Esophagus (tissue), 2 donors: ENCODE data around the gene ROBO3. TPM values are rescaled to one million over a fixed set of nuclear protein-coding genes. Genes with fewer than 3 reads are reported as not detected.

Experiments used
- H3K27ac ChIP-seq, 2 donors: one replicate each; pipeline ENCODE4 v1.5.1; 2013; ENCODE audit warnings: low read depth in 2 of 2, mild to moderate bottlenecking in 2 of 2, inconsistent platforms in 1 of 2, low read length in 1 of 2, moderate library complexity in 1 of 2
- H3K27me3 ChIP-seq, 2 donors: one replicate each; pipeline ENCODE4 v1.6.1; 2013; ENCODE audit warnings: low read length in 2 of 2, control low read depth in 1 of 2, mild to moderate bottlenecking in 1 of 2; ENCODE audit not compliant: insufficient read depth in 2 of 2, control insufficient read depth in 1 of 2
- H3K36me3 ChIP-seq, 2 donors: one replicate each; pipeline ENCODE4 v1.6.1; 2013; ENCODE audit warnings: low read length in 1 of 2; ENCODE audit not compliant: control insufficient read depth in 2 of 2, insufficient read depth in 2 of 2
- H3K4me1 ChIP-seq, 2 donors: one replicate each; pipeline ENCODE4 v1.6.1; 2013; ENCODE audit warnings: low read length in 1 of 2; ENCODE audit not compliant: control insufficient read depth in 2 of 2, insufficient read depth in 2 of 2
- H3K4me3 ChIP-seq, 2 donors: one replicate each; pipeline ENCODE4 v1.5.1; 2013; ENCODE audit warnings: low read length in 2 of 2, mild to moderate bottlenecking in 2 of 2, low read depth in 1 of 2, moderate library complexity in 1 of 2
- H3K9me3 ChIP-seq, 2 donors: one replicate each; pipeline ENCODE4 v1.6.1; 2013; ENCODE audit warnings: mild to moderate bottlenecking in 2 of 2, low read depth in 1 of 2, low read length in 1 of 2, moderate library complexity in 1 of 2; ENCODE audit not compliant: control insufficient read depth in 2 of 2, insufficient read depth in 1 of 2
- WGBS, 2 donors: extraction: QIAGEN DNeasy Blood & Tissue Kit; methylation state at CpG; one replicate each; pipeline ENCODE4 v1.1.7; 2013; 5-methylcytosine and 5-hydroxymethylcytosine counted together
- polyA plus RNA-seq, 2 donors: library from polyadenylated mRNA; stranded (reverse); fragments of 200-250 nt; gene quantifications; one replicate each; pipeline ENCODE4 v1.2.3, GENCODE V29; 2013
- donor health status: healthy with polysubstance abuse.
- donor health status: Bipolar disorder and iron deficiency.

Gene ROBO3
- polyA plus RNA-seq, 2 donors = 8.6 to 20.6 TPM

DNA sequence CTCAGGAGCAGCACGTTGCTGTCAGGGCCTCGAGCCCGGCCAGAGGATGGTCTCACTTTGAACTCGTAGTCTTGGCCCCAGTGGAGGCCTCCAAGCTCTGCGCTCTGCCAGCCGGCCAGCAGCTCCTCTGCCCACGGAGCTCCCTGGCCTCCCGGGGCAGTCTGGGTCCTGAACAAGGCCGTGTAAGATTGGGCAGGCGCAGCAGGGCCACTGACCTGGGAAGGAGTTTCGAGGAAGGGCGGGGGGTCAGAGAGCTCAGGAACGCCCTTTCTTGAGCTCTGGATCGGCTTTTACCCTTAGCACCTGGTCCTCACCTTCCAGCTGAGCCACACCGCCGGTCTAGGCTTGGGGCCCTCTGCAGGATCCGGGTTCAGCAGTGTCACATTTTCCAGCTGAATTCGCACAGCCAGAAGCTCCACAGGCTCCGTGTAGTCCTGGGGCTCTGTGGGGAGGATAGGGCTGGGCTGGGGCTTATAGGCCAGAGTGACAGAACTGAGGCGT is 30.3 kb downstream of the ROBO3 start:
- no peaks in the 10 kb centered on the region for H3K27me3 ChIP-seq
- H3K27ac ChIP-seq = peak overlapping the region in 1 of 2 donors; percentile 11
- H3K9me3 ChIP-seq = no peaks in the 10 kb centered on the region
- no peak overlapping the region for H3K4me3 ChIP-seq
- H3K36me3 ChIP-seq = no peaks in the 10 kb centered on the region
- WGBS, 2 donors = 83 to 85% methylated on average over 20 of the region's 20 CpGs
- H3K4me1 ChIP-seq = no peaks in the 10 kb centered on the region

DNA sequence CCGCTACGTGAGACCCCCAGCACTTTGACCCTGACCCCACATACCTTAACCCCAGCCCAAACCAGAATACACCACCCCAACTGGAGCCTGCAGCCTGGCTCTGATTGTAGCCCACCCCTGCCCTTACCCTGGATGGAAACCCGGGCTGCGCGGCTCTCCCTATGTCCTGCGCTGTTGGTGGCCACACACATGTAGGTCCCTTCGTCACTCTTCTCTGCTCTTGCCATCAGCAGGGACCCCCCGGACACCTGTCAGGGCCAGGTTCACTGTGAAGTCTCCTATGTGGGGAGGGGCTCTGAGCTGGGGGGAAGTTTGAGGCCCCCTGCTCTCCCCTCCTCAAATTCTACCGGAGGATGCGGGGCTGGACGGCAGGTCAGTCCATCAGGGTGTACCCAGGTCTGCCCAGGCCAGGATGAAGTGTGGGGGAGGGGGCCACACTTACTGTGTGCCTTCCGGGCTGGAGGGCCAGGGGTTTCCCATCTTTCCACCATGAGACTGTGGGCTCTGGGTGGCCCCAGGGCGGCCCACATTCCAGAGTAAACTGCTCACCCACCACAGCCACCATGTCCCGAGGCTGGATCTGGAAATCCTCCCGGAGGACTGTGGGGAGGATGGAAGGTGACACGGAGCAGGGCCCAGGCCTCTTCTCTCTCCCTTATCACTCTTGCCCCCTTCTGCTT is 31.0 kb downstream of the ROBO3 start:
- Histone ChIP-seq H3K4me3 (peak overlapping the region in 1 of 2 donors; percentile 28), H3K27me3 (no peaks in the 10 kb centered on the region), H3K36me3 (no peaks in the 10 kb centered on the region), H3K27ac (peak overlapping the region; percentile 11 to 35), H3K9me3 (no peaks in the 10 kb centered on the region), H3K4me1 (no peaks in the 10 kb centered on the region)
- WGBS, 2 donors = 79 to 84% methylated on average over 16 of the region's 16 CpGs

DNA sequence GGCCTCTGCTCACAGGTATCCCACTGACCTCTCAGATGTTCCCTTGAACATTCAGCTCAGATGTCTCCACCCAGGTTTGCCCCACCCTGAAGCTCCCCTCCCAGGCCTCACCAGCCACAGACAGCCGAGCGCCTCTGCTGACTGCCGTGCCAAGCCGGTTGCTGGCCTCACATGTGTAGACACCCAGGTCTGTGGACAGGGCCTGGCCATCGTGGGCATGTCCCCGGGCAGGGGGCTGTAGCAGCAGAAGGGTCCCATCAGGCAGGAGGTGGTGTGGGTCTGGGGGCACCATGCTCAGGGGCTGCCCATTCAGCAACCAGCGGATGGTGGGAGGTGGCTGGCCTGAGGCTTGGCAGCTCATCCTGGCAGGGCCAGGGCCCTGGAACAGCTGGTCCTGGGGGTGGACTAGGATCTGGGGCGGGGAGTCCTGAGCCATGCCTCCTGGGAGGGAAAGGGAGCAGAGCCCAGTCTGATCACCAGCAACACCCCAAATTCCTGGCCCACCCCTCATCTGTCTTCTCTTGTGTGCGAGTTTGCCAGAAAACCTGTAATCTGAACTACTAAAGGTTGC is 31.7 kb downstream of the ROBO3 start:
- WGBS, 2 donors = 73 to 74% methylated on average over 9 of the region's 9 CpGs
- Histone ChIP-seq H3K27me3 (no peaks in the 10 kb centered on the region), H3K27ac (peak overlapping the region; percentile 35 to 61), H3K4me3 (peak overlapping the region in 1 of 2 donors; percentile 28), H3K4me1 (no peaks in the 10 kb centered on the region), H3K36me3 (no peaks in the 10 kb centered on the region), H3K9me3 (no peaks in the 10 kb centered on the region)

DNA sequence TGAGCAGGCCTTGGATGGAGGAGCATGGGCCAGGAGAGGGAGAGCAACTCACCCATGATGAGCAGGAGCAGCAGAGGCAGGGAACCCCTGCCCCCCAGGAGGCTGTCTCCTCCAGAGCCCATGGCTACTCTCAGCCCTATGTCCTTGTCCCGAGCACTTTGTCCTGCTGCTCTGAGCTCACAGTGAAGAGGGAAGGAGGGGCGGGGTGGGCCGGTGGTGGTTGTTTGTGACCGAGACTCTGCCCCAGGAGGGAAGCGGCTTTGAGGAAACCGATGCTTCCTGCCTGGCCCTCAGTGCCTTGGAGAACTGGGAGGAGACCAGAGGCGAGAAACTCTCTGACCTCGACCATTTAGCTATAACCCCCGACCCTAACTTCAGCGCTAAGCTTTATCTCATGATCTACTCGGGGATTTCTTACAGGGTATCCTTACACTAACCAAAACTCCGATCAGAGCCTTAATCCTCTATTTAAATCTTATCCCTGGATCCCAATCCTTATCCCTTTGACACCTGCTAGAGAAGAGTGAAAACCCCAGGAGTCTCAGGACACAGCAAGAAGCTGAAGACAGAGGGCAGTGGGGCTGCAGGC is 32.5 kb downstream of the ROBO3 start, which contains the start of gene ROBO4:
Gene ROBO4, minus strand, starts transcription at position 192 of the 589 bp plus-strand sequence. Its CDS starts 70 bp downstream, at position 122.
- peak within 1 kb of the TSS in 1 of 2 donors; percentile 28 for H3K4me3 ChIP-seq
- H3K27me3 ChIP-seq = no peaks in the 10 kb centered on the region
- WGBS, 2 donors = 43 to 55% methylated on average over 12 of the region's 12 CpGs
- no peaks in the 10 kb centered on the region for H3K9me3 ChIP-seq
- H3K27ac ChIP-seq = peak within 1 kb of the TSS; percentile 35 to 66
- no peaks in the 10 kb centered on the region for H3K4me1 ChIP-seq
- no peaks in the 10 kb centered on the region for H3K36me3 ChIP-seq

DNA sequence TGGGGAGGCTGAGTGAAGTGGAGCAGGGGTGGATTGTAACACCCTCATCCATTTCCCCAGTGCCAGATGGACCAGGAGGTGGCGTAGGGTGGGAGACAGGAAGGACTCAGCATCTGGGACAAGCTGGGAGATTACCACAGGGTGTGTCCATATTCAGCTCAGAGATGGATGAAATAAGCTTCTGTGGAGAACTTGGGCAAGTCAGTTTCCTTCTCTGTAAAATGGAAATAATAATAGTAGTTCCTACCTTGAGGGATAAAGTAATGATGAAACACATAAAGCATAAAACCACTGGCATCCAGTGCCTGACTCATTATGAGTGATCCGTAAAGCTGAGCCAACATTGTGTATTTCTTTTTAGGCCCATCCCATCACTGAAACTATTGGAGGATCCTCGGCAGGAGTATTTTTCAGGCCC is 33.0 kb downstream of the ROBO3 start:
- WGBS, 2 donors = 29 to 53% methylated on average over 3 of the region's 3 CpGs
- H3K4me1 ChIP-seq = no peaks in the 10 kb centered on the region
- peak overlapping the region; percentile 2 to 66 for H3K27ac ChIP-seq
- no peak overlapping the region for H3K4me3 ChIP-seq
- no peaks in the 10 kb centered on the region for H3K27me3 ChIP-seq
- no peaks in the 10 kb centered on the region for H3K36me3 ChIP-seq
- H3K9me3 ChIP-seq = no peaks in the 10 kb centered on the region

DNA sequence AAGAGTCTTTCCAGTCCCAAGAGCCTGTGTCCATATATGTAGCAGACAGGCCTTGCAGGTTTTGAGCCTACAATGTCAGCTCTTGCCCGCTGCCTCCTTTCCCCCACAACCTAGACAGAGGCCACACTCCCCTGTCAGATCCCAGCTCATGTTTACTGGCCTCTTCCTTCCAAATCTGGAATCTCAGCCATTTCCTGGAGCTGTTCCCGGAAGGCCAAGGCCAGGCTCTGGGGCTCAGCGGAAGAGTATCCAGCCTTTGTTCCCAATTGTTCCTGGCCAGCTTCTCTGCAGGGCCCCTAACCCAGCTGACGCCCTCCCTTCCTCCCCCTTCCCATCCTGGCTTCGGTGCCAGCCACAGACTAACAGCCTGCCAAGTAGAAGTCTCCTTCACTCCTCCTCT is 33.5 kb downstream of the ROBO3 start:
- 38 to 50% methylated on average over 5 of the region's 5 CpGs for WGBS, 2 donors
- no peak overlapping the region for H3K4me3 ChIP-seq
- no peaks in the 10 kb centered on the region for H3K36me3 ChIP-seq
- peak overlapping the region; percentile 2 to 44 for H3K27ac ChIP-seq
- H3K9me3 ChIP-seq = no peaks in the 10 kb centered on the region
- H3K27me3 ChIP-seq = no peaks in the 10 kb centered on the region
- no peaks in the 10 kb centered on the region for H3K4me1 ChIP-seq

DNA sequence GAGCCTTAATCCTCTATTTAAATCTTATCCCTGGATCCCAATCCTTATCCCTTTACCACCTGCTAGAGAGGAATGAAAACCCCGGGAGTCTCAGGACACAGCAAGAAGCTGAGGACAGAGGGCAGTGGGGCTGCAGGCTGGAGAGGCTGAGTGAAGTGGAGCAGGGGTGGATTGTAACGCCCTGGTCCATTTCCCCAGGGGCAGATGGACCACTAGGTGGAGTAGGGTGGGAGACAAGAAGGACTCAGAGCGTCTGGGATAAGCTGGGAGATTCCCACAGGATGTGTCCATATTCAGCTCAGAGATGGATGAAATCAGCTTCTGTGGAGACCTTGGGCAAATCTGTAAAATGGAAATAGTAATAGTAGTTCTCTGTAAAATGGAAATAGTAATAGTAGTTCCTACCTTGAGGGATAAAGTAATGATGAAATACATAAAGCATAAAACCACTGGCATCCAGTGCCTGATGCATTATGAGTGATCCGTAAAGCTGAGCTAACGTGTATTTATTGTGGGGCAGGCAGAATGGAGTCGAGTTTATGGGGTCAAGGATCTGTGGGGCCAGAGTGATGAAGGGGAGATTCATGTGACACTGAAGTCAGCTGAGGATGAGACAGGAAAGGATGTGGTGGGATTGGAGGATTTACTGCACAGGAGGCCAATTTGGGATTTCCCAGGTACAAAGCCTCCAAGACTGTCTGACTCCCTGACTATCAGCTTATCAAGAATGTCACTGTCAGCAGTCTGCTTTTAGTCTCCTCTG is 34.3 kb downstream of the ROBO3 start:
- H3K36me3 ChIP-seq = no peaks in the 10 kb centered on the region
- no peaks in the 10 kb centered on the region for H3K27me3 ChIP-seq
- no peaks in the 10 kb centered on the region for H3K4me1 ChIP-seq
- no peak overlapping the region for H3K4me3 ChIP-seq
- H3K9me3 ChIP-seq = no peaks in the 10 kb centered on the region
- 63 to 66% methylated on average over 6 of the region's 6 CpGs for WGBS, 2 donors
- peak overlapping the region; percentile 36 for H3K27ac ChIP-seq

DNA sequence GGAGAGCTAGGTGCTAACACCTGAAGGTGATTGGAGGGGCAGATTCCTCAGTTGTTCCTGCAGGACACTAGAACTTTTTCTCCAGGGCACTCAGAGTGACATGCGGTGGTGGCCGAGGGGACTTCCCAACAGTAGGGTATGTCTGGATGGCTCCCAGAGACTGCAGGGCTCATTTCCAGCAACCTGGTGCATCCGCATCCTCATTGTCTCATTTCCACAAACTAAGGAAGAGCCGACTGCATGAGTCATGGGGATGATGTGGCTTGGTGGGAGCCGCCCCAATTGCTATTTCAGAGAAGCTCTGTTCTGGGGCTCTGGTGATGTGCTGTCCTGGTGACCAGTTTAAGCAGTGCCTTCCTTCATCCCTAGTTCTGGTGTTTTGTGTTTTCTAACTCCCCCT is 35.2 kb downstream of the ROBO3 start:
- WGBS, 2 donors = 34 to 45% methylated on average over 5 of the region's 5 CpGs
- H3K4me1 ChIP-seq = no peaks in the 10 kb centered on the region
- no peak overlapping the region for H3K4me3 ChIP-seq
- no peaks in the 10 kb centered on the region for H3K9me3 ChIP-seq
- H3K27ac ChIP-seq = peak overlapping the region in 1 of 2 donors; percentile 29
- no peaks in the 10 kb centered on the region for H3K27me3 ChIP-seq
- H3K36me3 ChIP-seq = no peaks in the 10 kb centered on the region

DNA sequence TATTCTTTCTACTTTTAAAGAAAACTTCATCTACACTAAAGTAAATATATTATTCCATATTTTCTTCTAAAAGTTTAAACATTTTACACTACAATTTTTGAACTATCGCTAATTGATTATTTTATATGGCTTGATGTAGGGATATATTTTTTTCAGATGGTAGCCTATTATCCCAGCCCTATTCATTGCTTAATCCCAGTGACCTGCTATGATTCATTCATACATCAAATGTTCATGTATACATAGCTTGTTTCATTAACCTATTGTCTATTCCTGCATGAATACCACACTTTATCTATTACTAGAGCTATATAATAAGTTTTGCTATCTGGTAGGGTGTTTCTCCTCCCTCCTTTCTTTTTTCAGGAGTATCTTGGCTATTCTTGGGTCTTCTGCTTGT is 37.4 kb downstream of the ROBO3 start:
- H3K36me3 ChIP-seq = no peaks in the 10 kb centered on the region
- no peak overlapping the region for H3K27ac ChIP-seq
- no peaks in the 10 kb centered on the region for H3K4me1 ChIP-seq
- WGBS, 2 donors = 91 to 96% methylated on average over 1 of the region's 1 CpG
- no peaks in the 10 kb centered on the region for H3K9me3 ChIP-seq
- peaks cover 0 to 2% of the 10 kb centered on the region in 2 donors for H3K27me3 ChIP-seq
- no peak overlapping the region for H3K4me3 ChIP-seq
